WTC11 (cell line): Measurements from ENCODE around the gene SIGLEC1. TPM values are rescaled to one million over a fixed set of nuclear protein-coding genes. Genes with fewer than 3 reads are reported as not detected.

Experiments used
- ATAC-seq: fragments of 200-7000 bp; cut with Tn5 transposase; 2 replicates; pipeline ENCODE4 v1.10.0; 2021; ENCODE audit warnings: mild to moderate bottlenecking, moderate library complexity
- CTCF ChIA-PET: fragments of 300-600 bp; sonication (Branson Sonifier 250); formaldehyde crosslinking; loops from one replicate; lab custom pipeline; 2021; ENCODE audit warnings: antibody characterized with exemption; lab: Charles Lee
- POLR2A ChIA-PET: fragments of 350-600 bp; sonication (Branson Sonifier 250); formaldehyde crosslinking; loops from one replicate; lab custom pipeline; 2021; ENCODE audit warnings: antibody characterized with exemption; lab: Charles Lee
- DNase-seq: peaks from one replicate; pipeline ENCODE4 v3.0.0; 2021; ENCODE audit warnings: low spot score
- H3K27ac Mint-ChIP-seq: 2 replicates; pipeline ENCODE4 v1.8.0; 2021; ENCODE audit warnings: mixed read lengths
- H3K27me3 Mint-ChIP-seq: 2 replicates; pipeline ENCODE4 v1.8.0; 2021; ENCODE audit warnings: low read depth, mild to moderate bottlenecking, moderate library complexity, mixed read lengths
- H3K36me3 Mint-ChIP-seq: 2 replicates; pipeline ENCODE4 v1.8.0; 2021; ENCODE audit warnings: mixed read lengths
- H3K4me1 Mint-ChIP-seq: 2 replicates; pipeline ENCODE4 v1.8.0; 2022; ENCODE audit warnings: mixed read lengths
- H3K4me3 Mint-ChIP-seq: 2 replicates; pipeline ENCODE4 v1.8.0; 2021; ENCODE audit warnings: mild to moderate bottlenecking, moderate library complexity, mixed read lengths
- H3K9me3 Mint-ChIP-seq: 2 replicates; pipeline ENCODE4 v1.8.0; 2021; ENCODE audit warnings: mixed read lengths
- CTCF ChIP-seq: fragments of 200-600 bp; IDR thresholded peaks from 2 replicates; pipeline ENCODE4 v1.8.0; 2022; ENCODE audit warnings: antibody characterized with exemption
- E2F1 ChIP-seq: sonication (generic); formaldehyde crosslinking; IDR thresholded peaks from 2 replicates; pipeline ENCODE4 v1.8.0; 2022; ENCODE audit warnings: mild to moderate bottlenecking, missing genetic modification reagents
- EMX1 ChIP-seq: fragments of 250-450 bp; sonication (Bioruptor Pico); IDR thresholded peaks from 2 replicates; pipeline ENCODE4 v1.8.0; 2021; ENCODE audit warnings: mild to moderate bottlenecking
- FOXK1 ChIP-seq: sonication (generic); formaldehyde crosslinking; IDR thresholded peaks from 2 replicates; pipeline ENCODE4 v1.8.0; 2022; ENCODE audit warnings: mild to moderate bottlenecking, moderate library complexity, missing genetic modification reagents
- GABPB1 ChIP-seq: sonication (generic); formaldehyde crosslinking; IDR thresholded peaks from 2 replicates; pipeline ENCODE4 v1.8.1; 2023; ENCODE audit warnings: mild to moderate bottlenecking, missing genetic modification reagents
- MXD4 ChIP-seq: fragments of 250-450 bp; sonication (Bioruptor Pico); IDR thresholded peaks from 2 replicates; pipeline ENCODE4 v1.8.0; 2021; ENCODE audit warnings: mild to moderate bottlenecking, moderate library complexity, borderline replicate concordance
- PREB ChIP-seq: sonication (generic); formaldehyde crosslinking; IDR thresholded peaks from 2 replicates; pipeline ENCODE4 v1.8.1; 2022; ENCODE audit warnings: mild to moderate bottlenecking, missing genetic modification reagents, moderate library complexity, borderline replicate concordance
- TEAD1 ChIP-seq: sonication (generic); formaldehyde crosslinking; IDR thresholded peaks from 2 replicates; pipeline ENCODE4 v1.8.0; 2022; ENCODE audit warnings: mild to moderate bottlenecking, missing genetic modification reagents
- ZBTB21 ChIP-seq: sonication (generic); formaldehyde crosslinking; IDR thresholded peaks from 2 replicates; pipeline ENCODE4 v1.8.1; 2023; ENCODE audit warnings: mild to moderate bottlenecking, missing genetic modification reagents, borderline replicate concordance
- total RNA-seq: library from RNA; stranded (reverse); gene quantifications from 3 replicates; pipeline ENCODE4 v1.2.3, GENCODE V29; 2021
- TF ChIP-seq, protein P1 (sequence below): sonication (generic); formaldehyde crosslinking; IDR thresholded peaks from 2 replicates; pipeline ENCODE4 v1.8.1; 2022; ENCODE audit warnings: missing genetic modification reagents, borderline replicate concordance
- TF ChIP-seq, protein P2 (sequence below): sonication (generic); formaldehyde crosslinking; IDR thresholded peaks from 2 replicates; pipeline ENCODE4 v1.8.0; 2023; ENCODE audit warnings: mild to moderate bottlenecking, missing genetic modification reagents
- TF ChIP-seq, protein P3 (sequence below): fragments of 250-450 bp; sonication (Bioruptor Pico); conservative IDR thresholded peaks from 2 replicates; pipeline ENCODE4 v1.9.0; 2021; ENCODE audit warnings: mild to moderate bottlenecking
- TF ChIP-seq, protein P4 (sequence below): sonication (generic); formaldehyde crosslinking; IDR thresholded peaks from 2 replicates; pipeline ENCODE4 v1.8.1; 2023; ENCODE audit warnings: mild to moderate bottlenecking, missing genetic modification reagents

Gene SIGLEC1
- total RNA-seq, 1 experiment from 2014 or later: 0.04 TPM

GRCh38 chr20:3678856-3679720 lies 33.3 kb downstream of the SIGLEC1 start:
- no peak for ATAC-seq
- Mint-ChIP-seq H3K36me3 (no peaks in the 10 kb centered on the region), H3K27ac (no peak overlapping the region), H3K4me3 (no peak overlapping the region), H3K27me3 (peaks cover 33% of the 10 kb centered on the region), H3K4me1 (peaks cover 32% of the 10 kb centered on the region), H3K9me3 (no peaks in the 10 kb centered on the region)
- ChIA-PET POLR2A (no interaction called here), CTCF (interaction anchor here (1.0 to 3.9 kb wide), 8 partner anchors 17 to 92 kb away, joined by 3 to 70 read pairs (median 4); no protein-coding TSS in a partner anchor)
- TF ChIP-seq, protein P1, sequence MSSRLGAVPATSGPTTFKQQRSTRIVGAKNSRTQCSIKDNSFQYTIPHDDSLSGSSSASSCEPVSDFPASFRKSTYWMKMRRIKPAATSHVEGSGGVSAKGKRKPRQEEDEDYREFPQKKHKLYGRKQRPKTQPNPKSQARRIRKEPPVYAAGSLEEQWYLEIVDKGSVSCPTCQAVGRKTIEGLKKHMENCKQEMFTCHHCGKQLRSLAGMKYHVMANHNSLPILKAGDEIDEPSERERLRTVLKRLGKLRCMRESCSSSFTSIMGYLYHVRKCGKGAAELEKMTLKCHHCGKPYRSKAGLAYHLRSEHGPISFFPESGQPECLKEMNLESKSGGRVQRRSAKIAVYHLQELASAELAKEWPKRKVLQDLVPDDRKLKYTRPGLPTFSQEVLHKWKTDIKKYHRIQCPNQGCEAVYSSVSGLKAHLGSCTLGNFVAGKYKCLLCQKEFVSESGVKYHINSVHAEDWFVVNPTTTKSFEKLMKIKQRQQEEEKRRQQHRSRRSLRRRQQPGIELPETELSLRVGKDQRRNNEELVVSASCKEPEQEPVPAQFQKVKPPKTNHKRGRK (CRISPR knock-in tag): no peak
- TF ChIP-seq EMX1 (CRISPR knock-in tag): no peak
- TF ChIP-seq E2F1 (CRISPR knock-in tag): no peak
- TF ChIP-seq, protein P2, sequence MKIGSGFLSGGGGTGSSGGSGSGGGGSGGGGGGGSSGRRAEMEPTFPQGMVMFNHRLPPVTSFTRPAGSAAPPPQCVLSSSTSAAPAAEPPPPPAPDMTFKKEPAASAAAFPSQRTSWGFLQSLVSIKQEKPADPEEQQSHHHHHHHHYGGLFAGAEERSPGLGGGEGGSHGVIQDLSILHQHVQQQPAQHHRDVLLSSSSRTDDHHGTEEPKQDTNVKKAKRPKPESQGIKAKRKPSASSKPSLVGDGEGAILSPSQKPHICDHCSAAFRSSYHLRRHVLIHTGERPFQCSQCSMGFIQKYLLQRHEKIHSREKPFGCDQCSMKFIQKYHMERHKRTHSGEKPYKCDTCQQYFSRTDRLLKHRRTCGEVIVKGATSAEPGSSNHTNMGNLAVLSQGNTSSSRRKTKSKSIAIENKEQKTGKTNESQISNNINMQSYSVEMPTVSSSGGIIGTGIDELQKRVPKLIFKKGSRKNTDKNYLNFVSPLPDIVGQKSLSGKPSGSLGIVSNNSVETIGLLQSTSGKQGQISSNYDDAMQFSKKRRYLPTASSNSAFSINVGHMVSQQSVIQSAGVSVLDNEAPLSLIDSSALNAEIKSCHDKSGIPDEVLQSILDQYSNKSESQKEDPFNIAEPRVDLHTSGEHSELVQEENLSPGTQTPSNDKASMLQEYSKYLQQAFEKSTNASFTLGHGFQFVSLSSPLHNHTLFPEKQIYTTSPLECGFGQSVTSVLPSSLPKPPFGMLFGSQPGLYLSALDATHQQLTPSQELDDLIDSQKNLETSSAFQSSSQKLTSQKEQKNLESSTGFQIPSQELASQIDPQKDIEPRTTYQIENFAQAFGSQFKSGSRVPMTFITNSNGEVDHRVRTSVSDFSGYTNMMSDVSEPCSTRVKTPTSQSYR: no peak
- no peak for TF ChIP-seq TEAD1 (CRISPR knock-in tag)
- TF ChIP-seq, protein P3, sequence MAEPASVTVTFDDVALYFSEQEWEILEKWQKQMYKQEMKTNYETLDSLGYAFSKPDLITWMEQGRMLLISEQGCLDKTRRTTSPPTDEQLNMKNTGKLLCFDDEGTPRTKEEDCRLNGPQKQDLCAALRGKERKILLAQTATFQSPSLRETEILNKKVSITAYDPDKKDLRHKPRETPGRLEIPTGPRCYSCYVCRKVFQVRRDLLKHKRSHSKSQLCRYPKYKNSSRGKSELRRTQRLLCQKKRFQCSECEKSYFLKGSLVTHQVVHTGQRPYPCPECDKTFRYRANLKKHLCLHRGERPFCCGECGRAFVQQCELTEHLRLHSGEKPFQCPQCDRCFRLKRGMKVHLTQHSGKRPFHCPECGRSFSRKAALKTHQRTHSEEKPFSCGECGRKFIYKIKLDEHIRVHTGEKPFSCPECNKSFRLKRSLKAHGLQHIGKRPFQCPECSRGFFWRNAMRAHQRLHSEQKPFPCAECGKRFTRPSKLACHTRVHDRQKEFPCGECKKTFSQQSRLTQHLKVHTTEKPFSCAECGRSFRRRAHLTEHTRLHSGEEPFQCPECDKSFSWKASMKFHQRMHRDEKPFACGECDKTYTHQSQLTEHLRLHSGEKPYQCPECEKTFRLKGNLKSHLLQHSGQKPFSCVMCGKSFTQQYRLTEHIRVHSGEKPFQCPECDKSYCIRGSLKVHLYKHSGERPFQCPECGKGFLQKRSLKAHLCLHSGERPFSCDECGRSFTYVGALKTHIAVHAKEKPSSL: no peak
- TF ChIP-seq, protein P4, sequence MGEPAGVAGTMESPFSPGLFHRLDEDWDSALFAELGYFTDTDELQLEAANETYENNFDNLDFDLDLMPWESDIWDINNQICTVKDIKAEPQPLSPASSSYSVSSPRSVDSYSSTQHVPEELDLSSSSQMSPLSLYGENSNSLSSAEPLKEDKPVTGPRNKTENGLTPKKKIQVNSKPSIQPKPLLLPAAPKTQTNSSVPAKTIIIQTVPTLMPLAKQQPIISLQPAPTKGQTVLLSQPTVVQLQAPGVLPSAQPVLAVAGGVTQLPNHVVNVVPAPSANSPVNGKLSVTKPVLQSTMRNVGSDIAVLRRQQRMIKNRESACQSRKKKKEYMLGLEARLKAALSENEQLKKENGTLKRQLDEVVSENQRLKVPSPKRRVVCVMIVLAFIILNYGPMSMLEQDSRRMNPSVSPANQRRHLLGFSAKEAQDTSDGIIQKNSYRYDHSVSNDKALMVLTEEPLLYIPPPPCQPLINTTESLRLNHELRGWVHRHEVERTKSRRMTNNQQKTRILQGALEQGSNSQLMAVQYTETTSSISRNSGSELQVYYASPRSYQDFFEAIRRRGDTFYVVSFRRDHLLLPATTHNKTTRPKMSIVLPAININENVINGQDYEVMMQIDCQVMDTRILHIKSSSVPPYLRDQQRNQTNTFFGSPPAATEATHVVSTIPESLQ: no peak
- TF ChIP-seq ZBTB21 (CRISPR knock-in tag): no peak
- no peak for TF ChIP-seq MXD4 (CRISPR knock-in tag)
- no peak for TF ChIP-seq CTCF
- TF ChIP-seq GABPB1: no peak
- TF ChIP-seq FOXK1 (CRISPR knock-in tag): no peak
- no peak for TF ChIP-seq PREB (CRISPR knock-in tag)
- DNase-seq: no peak
